Erythroblast (primary cell): ENCODE results near the gene TRPV5.

Source experiments
- GATA1 ChIP-seq: IDR thresholded peaks from 2 replicates; pipeline ENCODE4 v1.6.1; 2011; ENCODE audit warnings: low read depth, mild to moderate bottlenecking, control low read depth, low read length, moderate library complexity
- POLR2A ChIP-seq: IDR thresholded peaks from 2 replicates; pipeline ENCODE4 v1.6.1; 2011; ENCODE audit warnings: mild to moderate bottlenecking, low read length

GRCh38 chr7:142943706-142944268, 10.2 kb upstream of the TRPV5 start:
- peak; percentile 48 for TF ChIP-seq POLR2A
- no peak for TF ChIP-seq GATA1
